Measurements from ENCODE around the gene SKAP2.

SKAP2 gene

GRCh38 chr7:26759108-26759507 is 105.3 kb downstream of the SKAP2 start:
- DNase-seq (ENCODE audit: low read depth): no peak

GRCh38 chr7:26743205-26743604 is 121.2 kb downstream of the SKAP2 start:
- DNase-seq (ENCODE audit: low read depth): no peak

- DNase-seq (ENCODE audit: low read depth): no peak
Measured at GRCh38 chr7:26735976-26736600, 128.3 kb downstream of the SKAP2 start.

- DNase-seq (ENCODE audit: low read depth): no peak
Measured at GRCh38 chr7:26729150-26729775, 135.1 kb downstream of the SKAP2 start.

GRCh38 chr7:26726051-26726450 is 138.3 kb downstream of the SKAP2 start:
- no peak for DNase-seq (ENCODE audit: low read depth)

GRCh38 chr7:26724795-26725194 is 139.6 kb downstream of the SKAP2 start:
- DNase-seq (ENCODE audit: low read depth): no peak

GRCh38 chr7:26723129-26723528 is 141.3 kb downstream of the SKAP2 start:
- no peak for DNase-seq (ENCODE audit: low read depth)

- DNase-seq (ENCODE audit: low read depth): no peak
Measured at GRCh38 chr7:26721450-26721849, 142.9 kb downstream of the SKAP2 start.

GRCh38 chr7:26718063-26718462 is 146.3 kb downstream of the SKAP2 start:
- no peak for DNase-seq (ENCODE audit: low read depth)

- DNase-seq (ENCODE audit: low read depth): no peak
Measured at GRCh38 chr7:26714438-26714837, 150.0 kb downstream of the SKAP2 start.

- no peak for DNase-seq (ENCODE audit: low read depth)
Measured at GRCh38 chr7:26714006-26714405, 150.4 kb downstream of the SKAP2 start.

- no peak for DNase-seq (ENCODE audit: low read depth)
Measured at GRCh38 chr7:26709210-26709990, 155.0 kb downstream of the SKAP2 start.

- DNase-seq (ENCODE audit: low read depth): no peak
Measured at GRCh38 chr7:26705567-26705966, 158.8 kb downstream of the SKAP2 start.

GRCh38 chr7:26704786-26705185 is 159.6 kb downstream of the SKAP2 start:
- no peak for DNase-seq (ENCODE audit: low read depth)

GRCh38 chr7:26704036-26704435 is 160.4 kb downstream of the SKAP2 start:
- no peak for DNase-seq (ENCODE audit: low read depth)

- no peak for DNase-seq (ENCODE audit: low read depth)
Measured at GRCh38 chr7:26700893-26701292, 163.5 kb downstream of the SKAP2 start.

GRCh38 chr7:26700386-26700785 is 164.0 kb downstream of the SKAP2 start:
- no peak for DNase-seq (ENCODE audit: low read depth)

GRCh38 chr7:26699766-26700165 is 164.6 kb downstream of the SKAP2 start:
- no peak for DNase-seq (ENCODE audit: low read depth)

GRCh38 chr7:26698806-26699205 is 165.6 kb downstream of the SKAP2 start:
- DNase-seq (ENCODE audit: low read depth): no peak

GRCh38 chr7:26698194-26698593 is 166.2 kb downstream of the SKAP2 start:
- DNase-seq (ENCODE audit: low read depth): no peak

GRCh38 chr7:26696978-26697377 is 167.4 kb downstream of the SKAP2 start:
- no peak for DNase-seq (ENCODE audit: low read depth)

GRCh38 chr7:26696161-26696560 is 168.2 kb downstream of the SKAP2 start:
- no peak for DNase-seq (ENCODE audit: low read depth)

GRCh38 chr7:26694713-26695112 is 169.7 kb downstream of the SKAP2 start:
- no peak for DNase-seq (ENCODE audit: low read depth)
